ENCODE results near the gene PREP.
A peak's percentile ranks its signal among the peaks of the same experiment; 100 is the strongest.

- peak; percentile 57 to 70 (median 60) for TF ChIP-seq CTCF (IDR thresholded peaks at IDR 0.05)
- TF ChIP-seq POLR2A (IDR thresholded peaks at IDR 0.05): no peak
These were observed 21.4 kb upstream of the PREP start for GRCh38 chr6:105424175-105424783.
